Liver (tissue), 9 donors: ENCODE data around the gene KLHL2. TPM values are rescaled to one million over a fixed set of nuclear protein-coding genes. Genes with fewer than 3 reads are reported as not detected.

Experiments used
- DNase-seq: peaks from one replicate; pipeline ENCODE4 v3.0.0-alpha.2; 2017; ENCODE audit warnings: low spot score
- H3K27ac ChIP-seq, 2 donors: one replicate each; pipeline ENCODE4 v1.7.0; 2013; ENCODE audit warnings: inconsistent platforms in 2 of 2, low read length in 2 of 2, control low read depth in 1 of 2, low read depth in 1 of 2, mild to moderate bottlenecking in 1 of 2
- H3K27me3 ChIP-seq, 4 donors: one replicate each; pipeline versions ENCODE4 v1.6.1 to v1.7.0; 2013; ENCODE audit warnings: low read length in 3 of 4, inconsistent platforms in 1 of 4, mild to moderate bottlenecking in 1 of 4, moderate library complexity in 1 of 4; ENCODE audit not compliant: control insufficient read depth in 4 of 4, insufficient read depth in 4 of 4
- H3K36me3 ChIP-seq, 4 donors: one replicate each; pipeline versions ENCODE4 v1.6.1 to v1.7.0; 2013; ENCODE audit warnings: low read length in 3 of 4, mild to moderate bottlenecking in 3 of 4, low read depth in 1 of 4, moderate library complexity in 1 of 4; ENCODE audit not compliant: control insufficient read depth in 4 of 4, insufficient read depth in 3 of 4
- H3K4me1 ChIP-seq, 4 donors: one replicate each; pipeline versions ENCODE4 v1.6.1 to v1.7.0; 2013; ENCODE audit warnings: low read length in 3 of 4, mild to moderate bottlenecking in 3 of 4, moderate library complexity in 1 of 4; ENCODE audit not compliant: control insufficient read depth in 4 of 4, insufficient read depth in 4 of 4
- H3K4me3 ChIP-seq, 3 donors: one replicate each; pipeline versions ENCODE4 v1.6.1 to v1.7.0; 2013; ENCODE audit warnings: low read length in 3 of 3, control low read depth in 1 of 3, low read depth in 1 of 3, mild to moderate bottlenecking in 1 of 3
- H3K9ac ChIP-seq, 2 donors: one replicate each; pipeline ENCODE4 v1.7.0; 2013; ENCODE audit warnings: low read length in 2 of 2, mild to moderate bottlenecking in 2 of 2, moderate library complexity in 2 of 2, control low read depth in 1 of 2, low read depth in 1 of 2
- H3K9me3 ChIP-seq, 4 donors: one replicate each; pipeline versions ENCODE4 v1.6.1 to v1.7.0; 2013; ENCODE audit warnings: low read length in 3 of 4; ENCODE audit not compliant: control insufficient read depth in 4 of 4
- ATF3 ChIP-seq: IDR thresholded peaks from 2 replicates; pipeline ENCODE4 v1.6.1; 2016; ENCODE audit warnings: antibody characterized with exemption
- CTCF ChIP-seq: fragments of 150-350 bp; IDR thresholded peaks from 2 replicates; pipeline ENCODE4 v1.5.1; 2017; ENCODE audit warnings: improper control_type of control experiment, low read depth, low read length; ENCODE audit not compliant: missing input control
- EGR1 ChIP-seq, 2 donors: IDR thresholded peaks; 2 replicates each; pipeline ENCODE4 v1.6.1; 2016 to 2018; ENCODE audit warnings: antibody characterized with exemption in 2 of 2, low read depth in 2 of 2
- FOXA1 ChIP-seq: IDR thresholded peaks from 2 replicates; pipeline ENCODE4 v1.6.1; 2016; ENCODE audit warnings: antibody characterized with exemption
- FOXA2 ChIP-seq: IDR thresholded peaks from 2 replicates; pipeline ENCODE4 v1.6.1; 2016; ENCODE audit warnings: antibody characterized with exemption
- GABPA ChIP-seq, 2 donors: IDR thresholded peaks in 1 of 2; conservative IDR thresholded peaks in 1 of 2; 2 replicates each; pipeline ENCODE4 v1.6.1; 2016; ENCODE audit warnings: antibody characterized with exemption in 2 of 2, mild to moderate bottlenecking in 1 of 2, moderate library complexity in 1 of 2
- HNF4A ChIP-seq, 2 donors: conservative IDR thresholded peaks; 2 replicates each; pipeline ENCODE4 v1.6.1; 2016; ENCODE audit warnings: antibody characterized with exemption in 2 of 2, mild to moderate bottlenecking in 2 of 2
- HNF4G ChIP-seq: IDR thresholded peaks from 2 replicates; pipeline ENCODE4 v1.6.1; 2016; ENCODE audit warnings: antibody characterized with exemption
- JUND ChIP-seq, 2 donors: IDR thresholded peaks; 2 replicates each; pipeline ENCODE4 v1.6.1; 2016; ENCODE audit warnings: antibody characterized with exemption in 2 of 2
- MAX ChIP-seq: IDR thresholded peaks from 2 replicates; pipeline ENCODE4 v1.6.1; 2016; ENCODE audit warnings: antibody characterized with exemption
- NR2F2 ChIP-seq: IDR thresholded peaks from 2 replicates; pipeline ENCODE4 v1.6.1; 2016; ENCODE audit warnings: antibody characterized with exemption
- RAD21 ChIP-seq, 2 donors: IDR thresholded peaks; 2 replicates each; pipeline ENCODE4 v1.6.1; 2016; ENCODE audit warnings: antibody characterized with exemption in 2 of 2, mild to moderate bottlenecking in 2 of 2
- REST ChIP-seq: IDR thresholded peaks from 2 replicates; pipeline ENCODE4 v1.6.1; 2016; ENCODE audit warnings: antibody characterized with exemption, mild to moderate bottlenecking
- RXRA ChIP-seq, 2 donors: IDR thresholded peaks; 2 replicates each; pipeline ENCODE4 v1.6.1; 2017 to 2018; ENCODE audit warnings: antibody characterized with exemption in 2 of 2, mild to moderate bottlenecking in 1 of 2
- SP1 ChIP-seq: IDR thresholded peaks from 2 replicates; pipeline ENCODE4 v1.6.1; 2018; ENCODE audit warnings: antibody characterized with exemption, mild to moderate bottlenecking
- TAF1 ChIP-seq: conservative IDR thresholded peaks from 2 replicates; pipeline ENCODE4 v1.6.1; 2016; ENCODE audit warnings: antibody characterized with exemption, mild to moderate bottlenecking
- YY1 ChIP-seq: IDR thresholded peaks from 2 replicates; pipeline ENCODE4 v1.6.1; 2016; ENCODE audit warnings: antibody characterized with exemption, mild to moderate bottlenecking
- ZBTB33 ChIP-seq: IDR thresholded peaks from 2 replicates; pipeline ENCODE4 v1.6.1; 2016; ENCODE audit warnings: antibody characterized with exemption
- WGBS: extraction: QIAGEN DNeasy Blood & Tissue Kit; methylation state at CpG from one replicate; pipeline ENCODE4 v1.1.7; 2013; 5-methylcytosine and 5-hydroxymethylcytosine counted together
- polyA plus RNA-seq, 2 donors: library from polyadenylated mRNA; stranded (reverse) in 1 of 2; unstranded in 1 of 2; fragments of 200-250 nt in 1 of 2; fragments of >200 nt in 1 of 2; fragmentation: Nextera tagmentation in 1 of 2; extraction: Ambion mirVana in 1 of 2; gene quantifications; one replicate each; pipeline versions ENCODE4 v1.2.1 to v1.2.3, GENCODE V29; 2013 to 2015
- total RNA-seq, 2 donors: library from RNA; depleted of rRNA; stranded (reverse); fragments of >200 nt; gene quantifications; one replicate each; pipeline ENCODE4 v1.2.3, GENCODE V29; 2014
- donor health status: healthy.
- donor health status: healthy.
- donor health status: healthy.
- donor health status: healthy.
- donor health status: healthy.

The KLHL2 gene
- total and polyA plus RNA-seq, 4 donors = 10.0 to 37.9 (median 13.6) TPM

- no peak for TF ChIP-seq JUND (IDR thresholded peaks at IDR 0.05)
- TF ChIP-seq FOXA2 = no peak
- no peak for TF ChIP-seq RAD21 (IDR thresholded peaks at IDR 0.05)
- TF ChIP-seq SP1 = no peak
- no peak for TF ChIP-seq HNF4G
- no peak for TF ChIP-seq HNF4A (conservative IDR thresholded peaks at IDR 0.05)
- TF ChIP-seq REST = no peak
- no peak for TF ChIP-seq ZBTB33
- no peak for TF ChIP-seq CTCF
- TF ChIP-seq RXRA (IDR thresholded peaks at IDR 0.05) = no peak
- no peak for TF ChIP-seq NR2F2
- TF ChIP-seq MAX = no peak
- no peak for TF ChIP-seq GABPA (IDR thresholded peaks at IDR 0.05 in 1 of 2, conservative IDR thresholded peaks at IDR 0.05 in 1 of 2)
- no peak for TF ChIP-seq TAF1
- TF ChIP-seq YY1 = no peak
- TF ChIP-seq EGR1 (IDR thresholded peaks at IDR 0.05; ENCODE audit: low read depth in 2 of 2) = no peak
- no peak for TF ChIP-seq ATF3
- no peak for TF ChIP-seq FOXA1
- Histone ChIP-seq H3K27me3 (no peaks in the 10 kb centered on the region), H3K4me3 (no peak overlapping the region), H3K9ac (no peak overlapping the region), H3K9me3 (no peaks in the 10 kb centered on the region), H3K4me1 (peaks cover 8 to 50% (median 22%) of the 10 kb centered on the region in 4 donors), H3K36me3 (peaks cover 0 to 4% (median 2%) of the 10 kb centered on the region in 4 donors), H3K27ac (peak overlapping the region; percentile 38 to 58)
- no peak for DNase-seq
- 90% methylated on average over 5 of the region's 5 CpGs for WGBS
Observed at GRCh38 chr4:165299399-165300060, 92.2 kb downstream of the KLHL2 start.
